ENCODE data around the gene KXD1.
A peak's percentile ranks its signal among the peaks of the same experiment; 100 is the strongest.

The KXD1 gene

GRCh38 chr19:18576383-18576782 lies 18.7 kb downstream of the KXD1 start:
- Histone ChIP-seq H3K9me3 (ENCODE audit: control insufficient read depth in 1 of 2, low read length in 2 of 2) (no peaks in the 10 kb centered on the region), H3K27me3 (ENCODE audit: control insufficient read depth in 1 of 2, insufficient read depth in 2 of 2, low read length in 2 of 2) (no peaks in the 10 kb centered on the region), H3K4me1 (ENCODE audit: control insufficient read depth in 1 of 2, insufficient read depth in 2 of 2, low read length in 2 of 2) (peaks cover 13 to 15% of the 10 kb centered on the region in 2 donors), H3K4me3 (ENCODE audit: low read depth in 1 of 2, low read length in 2 of 2) (no peak overlapping the region), H3K27ac (ENCODE audit: low read depth, low read length) (no peak overlapping the region), H3K9ac (ENCODE audit: low read depth in 1 of 2, low read length in 2 of 2) (no peak overlapping the region), H3K36me3 (ENCODE audit: control insufficient read depth in 1 of 2, insufficient read depth in 2 of 2, low read length in 2 of 2) (peaks cover 20 to 42% of the 10 kb centered on the region in 2 donors)

- Histone ChIP-seq H3K9me3 (ENCODE audit: control insufficient read depth in 1 of 2, low read length in 2 of 2) (no peaks in the 10 kb centered on the region), H3K4me3 (ENCODE audit: low read depth in 1 of 2, low read length in 2 of 2) (no peak overlapping the region), H3K9ac (ENCODE audit: low read depth in 1 of 2, low read length in 2 of 2) (no peak overlapping the region), H3K27me3 (ENCODE audit: control insufficient read depth in 1 of 2, insufficient read depth in 2 of 2, low read length in 2 of 2) (no peaks in the 10 kb centered on the region), H3K4me1 (ENCODE audit: control insufficient read depth in 1 of 2, insufficient read depth in 2 of 2, low read length in 2 of 2) (peaks cover 12% of the 10 kb centered on the region in 2 donors), H3K27ac (ENCODE audit: low read depth, low read length) (no peak overlapping the region), H3K36me3 (ENCODE audit: control insufficient read depth in 1 of 2, insufficient read depth in 2 of 2, low read length in 2 of 2) (peaks cover 20 to 42% of the 10 kb centered on the region in 2 donors)
Measured at GRCh38 chr19:18577365-18577914, 19.8 kb downstream of the KXD1 start.

- Histone ChIP-seq H3K27me3 (ENCODE audit: control insufficient read depth in 1 of 2, insufficient read depth in 2 of 2, low read length in 2 of 2) (no peaks in the 10 kb centered on the region), H3K9me3 (ENCODE audit: control insufficient read depth in 1 of 2, low read length in 2 of 2) (no peaks in the 10 kb centered on the region), H3K27ac (ENCODE audit: low read depth, low read length) (no peak overlapping the region), H3K36me3 (ENCODE audit: control insufficient read depth in 1 of 2, insufficient read depth in 2 of 2, low read length in 2 of 2) (peaks cover 6 to 22% of the 10 kb centered on the region in 2 donors), H3K4me1 (ENCODE audit: control insufficient read depth in 1 of 2, insufficient read depth in 2 of 2, low read length in 2 of 2) (no peaks in the 10 kb centered on the region), H3K9ac (ENCODE audit: low read depth in 1 of 2, low read length in 2 of 2) (no peak overlapping the region), H3K4me3 (ENCODE audit: low read depth in 1 of 2, low read length in 2 of 2) (no peak overlapping the region)
Measured at GRCh38 chr19:18580311-18580710, 22.6 kb downstream of the KXD1 start.

GRCh38 chr19:18586306-18586705 lies 28.6 kb downstream of the KXD1 start:
- Histone ChIP-seq H3K4me1 (ENCODE audit: control insufficient read depth in 1 of 2, insufficient read depth in 2 of 2, low read length in 2 of 2) (peaks cover 12 to 29% of the 10 kb centered on the region in 2 donors), H3K36me3 (ENCODE audit: control insufficient read depth in 1 of 2, insufficient read depth in 2 of 2, low read length in 2 of 2) (peaks cover 3 to 9% of the 10 kb centered on the region in 2 donors), H3K9ac (ENCODE audit: low read depth in 1 of 2, low read length in 2 of 2) (no peak overlapping the region), H3K9me3 (ENCODE audit: control insufficient read depth in 1 of 2, low read length in 2 of 2) (no peaks in the 10 kb centered on the region), H3K27me3 (ENCODE audit: control insufficient read depth in 1 of 2, insufficient read depth in 2 of 2, low read length in 2 of 2) (no peaks in the 10 kb centered on the region), H3K27ac (ENCODE audit: low read depth, low read length) (no peak overlapping the region), H3K4me3 (ENCODE audit: low read depth in 1 of 2, low read length in 2 of 2) (no peak overlapping the region)

- Histone ChIP-seq H3K27me3 (ENCODE audit: control insufficient read depth in 1 of 2, insufficient read depth in 2 of 2, low read length in 2 of 2) (no peaks in the 10 kb centered on the region), H3K9ac (ENCODE audit: low read depth in 1 of 2, low read length in 2 of 2) (no peak overlapping the region), H3K9me3 (ENCODE audit: control insufficient read depth in 1 of 2, low read length in 2 of 2) (no peaks in the 10 kb centered on the region), H3K36me3 (ENCODE audit: control insufficient read depth in 1 of 2, insufficient read depth in 2 of 2, low read length in 2 of 2) (peaks cover 3 to 9% of the 10 kb centered on the region in 2 donors), H3K4me3 (ENCODE audit: low read depth in 1 of 2, low read length in 2 of 2) (peak overlapping the region in 1 of 2 donors; percentile 89), H3K27ac (ENCODE audit: low read depth, low read length) (no peak overlapping the region), H3K4me1 (ENCODE audit: control insufficient read depth in 1 of 2, insufficient read depth in 2 of 2, low read length in 2 of 2) (peaks cover 12 to 29% of the 10 kb centered on the region in 2 donors)
Measured at GRCh38 chr19:18587561-18587960, 29.9 kb downstream of the KXD1 start.

GRCh38 chr19:18587962-18588610 lies 30.4 kb downstream of the KXD1 start:
- H3K4me3 ChIP-seq (ENCODE audit: low read depth in 1 of 2, low read length in 2 of 2): peak overlapping the region; percentile 83 to 89
- H3K27ac ChIP-seq (ENCODE audit: low read depth, low read length): peak overlapping the region; percentile 46
- H3K4me1 ChIP-seq (ENCODE audit: control insufficient read depth in 1 of 2, insufficient read depth in 2 of 2, low read length in 2 of 2): peaks cover 12 to 29% of the 10 kb centered on the region in 2 donors
- no peaks in the 10 kb centered on the region for H3K9me3 ChIP-seq (ENCODE audit: control insufficient read depth in 1 of 2, low read length in 2 of 2)
- peaks cover 3 to 9% of the 10 kb centered on the region in 2 donors for H3K36me3 ChIP-seq (ENCODE audit: control insufficient read depth in 1 of 2, insufficient read depth in 2 of 2, low read length in 2 of 2)
- H3K27me3 ChIP-seq (ENCODE audit: control insufficient read depth in 1 of 2, insufficient read depth in 2 of 2, low read length in 2 of 2): no peaks in the 10 kb centered on the region
- peak overlapping the region; percentile 54 to 75 for H3K9ac ChIP-seq (ENCODE audit: low read depth in 1 of 2, low read length in 2 of 2)

GRCh38 chr19:18588611-18589379 lies 31.1 kb downstream of the KXD1 start, which contains the start of gene REX1BD:
Gene REX1BD (plus strand): TSS chr19:18588798. CDS start chr19:18588802, 4 bp downstream.
- Histone ChIP-seq H3K27ac (ENCODE audit: low read depth, low read length) (peak within 1 kb of the TSS; percentile 81), H3K9ac (ENCODE audit: low read depth in 1 of 2, low read length in 2 of 2) (peak within 1 kb of the TSS; percentile 54 to 75), H3K36me3 (ENCODE audit: control insufficient read depth in 1 of 2, insufficient read depth in 2 of 2, low read length in 2 of 2) (peaks cover 3 to 9% of the 10 kb centered on the region in 2 donors), H3K27me3 (ENCODE audit: control insufficient read depth in 1 of 2, insufficient read depth in 2 of 2, low read length in 2 of 2) (no peaks in the 10 kb centered on the region), H3K9me3 (ENCODE audit: control insufficient read depth in 1 of 2, low read length in 2 of 2) (no peaks in the 10 kb centered on the region), H3K4me3 (ENCODE audit: low read depth in 1 of 2, low read length in 2 of 2) (peak within 1 kb of the TSS; percentile 83 to 89), H3K4me1 (ENCODE audit: control insufficient read depth in 1 of 2, insufficient read depth in 2 of 2, low read length in 2 of 2) (peaks cover 12 to 29% of the 10 kb centered on the region in 2 donors)

- H3K4me3 ChIP-seq (ENCODE audit: low read depth in 1 of 2, low read length in 2 of 2): peak overlapping the region; percentile 83 to 89
- peaks cover 3 to 9% of the 10 kb centered on the region in 2 donors for H3K36me3 ChIP-seq (ENCODE audit: control insufficient read depth in 1 of 2, insufficient read depth in 2 of 2, low read length in 2 of 2)
- peaks cover 0 to under 1% of the 10 kb centered on the region in 2 donors for H3K27me3 ChIP-seq (ENCODE audit: control insufficient read depth in 1 of 2, insufficient read depth in 2 of 2, low read length in 2 of 2)
- H3K9ac ChIP-seq (ENCODE audit: low read depth in 1 of 2, low read length in 2 of 2): peak overlapping the region; percentile 54 to 63
- H3K9me3 ChIP-seq (ENCODE audit: control insufficient read depth in 1 of 2, low read length in 2 of 2): no peaks in the 10 kb centered on the region
- peaks cover 15 to 31% of the 10 kb centered on the region in 2 donors for H3K4me1 ChIP-seq (ENCODE audit: control insufficient read depth in 1 of 2, insufficient read depth in 2 of 2, low read length in 2 of 2)
- peak overlapping the region; percentile 81 for H3K27ac ChIP-seq (ENCODE audit: low read depth, low read length)
Measured at GRCh38 chr19:18589380-18590272, 32.0 kb downstream of the KXD1 start.

- no peak overlapping the region for H3K9ac ChIP-seq (ENCODE audit: low read depth in 1 of 2, low read length in 2 of 2)
- peaks cover 21 to 36% of the 10 kb centered on the region in 2 donors for H3K4me1 ChIP-seq (ENCODE audit: control insufficient read depth in 1 of 2, insufficient read depth in 2 of 2, low read length in 2 of 2)
- H3K27ac ChIP-seq (ENCODE audit: low read depth, low read length): no peak overlapping the region
Measured at GRCh38 chr19:18590273-18591272, 32.9 kb downstream of the KXD1 start.

More at GRCh38 chr19:18590273-18591272, 32.9 kb downstream of the KXD1 start:
- Histone ChIP-seq H3K36me3 (ENCODE audit: control insufficient read depth in 1 of 2, insufficient read depth in 2 of 2, low read length in 2 of 2) (peaks cover 3 to 9% of the 10 kb centered on the region in 2 donors), H3K27me3 (ENCODE audit: control insufficient read depth in 1 of 2, insufficient read depth in 2 of 2, low read length in 2 of 2) (peaks cover 5 to 7% of the 10 kb centered on the region in 2 donors), H3K4me3 (ENCODE audit: low read depth in 1 of 2, low read length in 2 of 2) (no peak overlapping the region), H3K9me3 (ENCODE audit: control insufficient read depth in 1 of 2, low read length in 2 of 2) (no peaks in the 10 kb centered on the region)
